ENCODE measurements around the gene KPNA6.

Gene KPNA6

GRCh38 chr1:32194984-32195383 is 87.1 kb downstream of the KPNA6 start:
- DNase-seq: no peak

- no peak for DNase-seq
Observed at GRCh38 chr1:32195531-32195930, 87.7 kb downstream of the KPNA6 start.

GRCh38 chr1:32195972-32196823 is 88.3 kb downstream of the KPNA6 start:
- no peak for DNase-seq

- DNase-seq: no peak
Observed at GRCh38 chr1:32197074-32197473, 89.2 kb downstream of the KPNA6 start.

- DNase-seq: no peak
Observed at GRCh38 chr1:32197837-32198236, 90.0 kb downstream of the KPNA6 start.

- DNase-seq: no peak
Observed at GRCh38 chr1:32198237-32199042, 90.6 kb downstream of the KPNA6 start.

GRCh38 chr1:32199043-32199716 is 91.3 kb downstream of the KPNA6 start:
- DNase-seq: no peak

DNA sequence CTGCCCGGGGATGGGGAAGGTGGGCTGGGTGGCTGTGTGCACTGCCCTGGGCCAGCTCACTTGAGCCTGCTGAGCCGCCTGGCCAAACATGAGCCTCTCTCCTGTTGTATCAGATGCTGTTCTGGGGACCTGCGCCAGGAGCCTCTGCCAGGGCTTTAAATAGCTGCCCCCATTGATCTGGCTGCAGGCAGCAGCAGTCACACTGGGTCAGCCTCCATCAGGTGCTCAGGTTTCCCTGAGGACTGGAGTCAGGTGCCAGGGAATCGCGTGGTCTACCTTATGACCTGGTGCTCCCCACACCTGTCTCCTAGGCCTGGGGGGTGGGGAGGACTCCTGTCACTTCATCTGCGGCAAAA is 91.8 kb downstream of the KPNA6 start:
- no peak for DNase-seq

DNA sequence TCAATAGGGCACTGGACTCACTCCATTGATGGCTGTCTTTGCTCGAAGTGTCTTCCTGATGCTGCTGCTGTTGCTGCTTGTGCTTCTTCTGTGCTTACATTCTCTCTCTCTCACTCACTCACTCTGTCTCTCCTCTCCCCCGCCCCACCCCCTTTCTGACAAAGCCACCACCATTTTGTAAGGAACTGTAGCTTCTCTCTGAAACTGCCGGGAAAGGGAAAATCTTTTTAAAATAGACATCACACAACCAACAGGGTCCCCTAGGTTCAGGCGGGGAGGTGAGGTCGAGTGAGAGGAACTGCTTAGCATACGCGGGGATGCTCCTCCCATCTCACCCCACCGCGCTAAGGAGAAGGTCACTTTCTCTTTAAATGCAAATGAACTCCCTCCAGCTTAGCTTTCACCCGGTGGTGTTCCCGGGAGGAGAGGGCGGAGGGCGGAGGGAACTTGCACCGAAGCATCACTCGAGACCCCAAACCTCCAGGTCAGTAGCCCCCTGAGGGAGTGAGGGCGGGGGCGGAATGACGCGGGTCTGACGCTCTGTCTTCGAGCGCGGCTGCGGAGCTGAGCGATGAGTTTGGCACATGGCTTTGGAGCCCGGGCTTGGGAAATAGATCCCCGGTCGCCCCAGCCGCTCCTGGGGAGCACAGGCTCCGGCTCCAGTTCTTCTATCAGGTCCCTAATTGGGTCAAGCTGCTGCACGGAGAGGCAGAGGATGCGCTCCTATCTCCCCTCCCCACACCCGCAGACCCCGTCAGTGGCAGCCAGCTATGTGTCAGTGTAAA is 92.6 kb downstream of the KPNA6 start, which contains the start of gene CCDC28B:
Gene CCDC28B, plus strand, starts transcription at position 370 of the 785 bp plus-strand sequence. CDS start 1,341 bp downstream, outside the sequence.
- peak; percentile 38 for DNase-seq

DNA sequence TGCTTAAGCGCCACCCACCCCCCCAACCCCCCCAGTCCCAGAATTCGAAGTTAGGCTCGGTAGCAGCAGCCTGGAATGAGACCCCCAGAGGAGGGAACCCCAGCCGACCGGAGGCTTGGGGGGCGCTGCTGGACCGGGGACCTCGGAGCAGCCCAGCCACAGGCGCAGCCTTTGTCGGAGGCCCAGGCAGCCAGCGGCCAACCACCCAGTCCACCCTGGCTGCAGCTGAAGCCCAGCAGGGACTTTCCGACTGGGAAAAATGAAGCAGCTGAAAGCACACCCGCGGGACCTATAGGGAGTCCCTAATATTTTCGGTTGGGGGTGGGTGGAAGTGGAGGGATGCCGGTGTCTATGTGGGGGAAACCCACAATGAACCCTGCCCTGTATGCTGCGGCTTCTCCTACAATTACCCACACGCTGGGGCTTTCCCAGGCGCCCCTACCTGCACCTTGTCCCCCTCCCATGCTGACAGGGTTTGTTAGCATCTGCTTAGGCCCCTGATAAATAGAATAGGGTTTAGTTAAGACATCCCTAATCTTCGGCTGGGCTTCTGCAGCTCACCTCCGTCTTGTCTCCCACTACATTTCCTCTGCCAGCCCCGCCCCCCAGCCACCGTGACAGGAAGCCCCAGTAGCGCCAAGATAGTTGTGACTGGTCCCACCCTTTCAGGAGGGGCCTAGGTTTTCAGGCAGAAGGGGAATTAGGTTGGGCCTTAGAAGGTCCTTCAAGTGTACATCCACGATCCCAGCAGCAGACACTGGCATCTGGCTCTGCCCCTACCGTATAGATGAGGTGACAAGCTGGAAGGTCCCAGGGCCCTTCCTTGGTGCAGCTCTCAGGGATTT is 93.4 kb downstream of the KPNA6 start:
- no peak for DNase-seq

GRCh38 chr1:32204943-32205361 is 97.1 kb downstream of the KPNA6 start:
- no peak for DNase-seq

GRCh38 chr1:32205401-32206370 is 97.8 kb downstream of the KPNA6 start, which contains the start of gene IQCC:
Gene IQCC (plus strand): TSS chr1:32205671. CDS start chr1:32205682, 11 bp downstream.
- peak; percentile 81 for DNase-seq

- DNase-seq: no peak
Observed at GRCh38 chr1:32208469-32208868, 100.6 kb downstream of the KPNA6 start.

GRCh38 chr1:32208891-32209328 is 101.1 kb downstream of the KPNA6 start, which contains the start of gene DCDC2B:
Gene DCDC2B (plus strand): TSS chr1:32209089. CDS start chr1:32209094, 5 bp downstream.
- DNase-seq: peak; percentile 65

- peak; percentile 57 for DNase-seq
Observed at GRCh38 chr1:32215629-32216480, 108.0 kb downstream of the KPNA6 start.

DNA sequence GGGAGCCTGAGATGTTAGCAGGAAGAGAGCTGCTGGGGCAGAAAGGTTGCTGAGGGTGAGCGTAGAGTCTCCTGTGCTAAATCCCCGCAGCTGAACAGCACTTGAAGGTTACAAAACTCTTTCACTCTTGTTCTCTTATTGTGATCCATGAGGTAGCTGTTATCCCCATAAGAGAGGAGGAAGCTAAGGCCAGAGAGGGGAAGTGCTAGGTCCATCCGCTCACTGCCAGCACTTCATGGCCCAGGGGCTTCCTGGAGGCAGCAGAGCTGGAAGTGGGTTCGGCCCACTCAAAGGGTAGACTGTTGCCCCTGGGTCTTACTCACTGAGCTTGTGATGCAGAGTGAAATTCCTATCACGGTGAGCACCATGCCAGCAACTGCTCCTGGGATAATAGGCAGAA is 108.7 kb downstream of the KPNA6 start:
- DNase-seq: no peak

DNA sequence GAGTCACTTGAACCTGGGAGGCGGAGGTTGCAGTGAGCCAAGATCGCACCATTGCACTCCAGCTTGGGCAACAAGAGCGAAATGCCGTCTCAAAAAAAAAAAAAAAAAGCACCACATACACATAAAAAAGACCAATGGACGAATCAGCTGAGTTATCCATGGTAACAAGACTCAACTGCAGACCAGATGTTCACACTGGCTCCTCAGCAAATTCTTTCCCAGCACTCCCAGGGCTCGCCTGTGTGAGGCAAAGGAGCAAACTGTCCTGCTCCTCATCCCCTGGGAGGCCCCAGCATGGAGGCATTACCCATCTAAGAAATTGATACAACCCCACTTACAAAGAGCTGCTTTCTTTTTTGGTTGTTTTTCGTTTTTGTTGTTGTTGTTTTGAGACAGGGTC is 111.2 kb downstream of the KPNA6 start:
- no peak for DNase-seq

GRCh38 chr1:32220746-32221580 is 113.1 kb downstream of the KPNA6 start:
- no peak for DNase-seq

All from NCI-H226 (cell line).